SW480 (cell line): ENCODE measurements around the gene MRAS.
"Not testable (repeated sequence)": the region's sequence is repeated elsewhere in the genome, so short reads cannot be mapped to it uniquely, and the experiment has no call there.

ENCODE experiments used
- DNase-seq: peaks from one replicate; pipeline ENCODE4 v3.0.0-alpha.2; 2016; ENCODE audit warnings: low spot score

The MRAS gene

GRCh38 chr3:138445236-138445635, 96.9 kb downstream of the MRAS start:
- DNase-seq = no peak

GRCh38 chr3:138445654-138446053, 97.3 kb downstream of the MRAS start:
- no peak for DNase-seq

- DNase-seq = no peak
Observed at GRCh38 chr3:138448631-138449030, 100.3 kb downstream of the MRAS start.

GRCh38 chr3:138449490-138449889, 101.1 kb downstream of the MRAS start:
- no peak for DNase-seq

GRCh38 chr3:138450181-138450580, 101.8 kb downstream of the MRAS start:
- no peak for DNase-seq

GRCh38 chr3:138450704-138451424, 102.5 kb downstream of the MRAS start:
- no peak for DNase-seq

GRCh38 chr3:138451595-138452162, 103.3 kb downstream of the MRAS start:
- no peak for DNase-seq

GRCh38 chr3:138452436-138452835, 104.1 kb downstream of the MRAS start:
- no peak for DNase-seq

- DNase-seq = not testable (repeated sequence)
Observed at GRCh38 chr3:138453940-138454339, 105.6 kb downstream of the MRAS start.
